Measurements from ENCODE around the gene DBNDD1. TPM values are rescaled to one million over a fixed set of nuclear protein-coding genes. Genes with fewer than 3 reads are reported as not detected.

The DBNDD1 gene
- total and polyA plus RNA-seq, 10 of the 15 experiments (the other 5 are each of a cell fraction or from before 2014, with no cell fraction given): 0.06 to 4.6 (median 0.55) TPM

DNA sequence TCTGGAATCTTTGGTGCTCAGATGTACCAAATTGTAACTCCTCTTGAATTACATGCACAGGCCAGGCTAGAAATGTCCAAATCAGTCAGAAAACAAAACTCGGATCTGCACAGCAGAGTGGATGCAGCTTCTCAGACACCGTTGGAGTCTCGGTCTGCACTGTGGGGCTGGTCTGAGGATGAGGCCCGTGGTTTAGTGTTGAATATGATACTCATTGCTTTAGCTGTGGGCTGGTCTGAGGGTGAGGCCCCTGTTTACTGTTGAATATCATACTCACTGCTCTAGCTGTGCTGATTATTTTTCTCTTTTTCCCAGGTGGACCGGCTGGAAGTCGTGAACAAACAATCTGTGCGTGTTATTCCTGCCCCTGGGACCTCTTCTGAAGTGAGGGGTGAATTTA lies 35.0 kb downstream of the DBNDD1 start:
- no peak overlapping the region for H3K9ac ChIP-seq (ENCODE audit: control insufficient read depth, insufficient read depth, low read length)
- FAIRE-seq (no peak), ATAC-seq (no peak), DNase-seq (ENCODE audit: low read depth, low spot score) (no peak)
- H3K4me2 ChIP-seq (ENCODE audit: control insufficient read depth, insufficient read depth): no peak overlapping the region
- SMC1A ChIA-PET (ENCODE audit: uncharacterized antibody, unreplicated experiment): no interaction called here
- no peaks in the 10 kb centered on the region for H3K9me3 ChIP-seq (replicated peaks; ENCODE audit: control insufficient read depth, insufficient read depth, low read length)
- intact Hi-C loops (cut with micrococcal nuclease; ENCODE audit: unreplicated experiment) (no loop called here), in situ Hi-C loops (cut with MboI) (no loop called here)
- CTCF ChIA-PET: interaction anchor here (0.7 kb wide), 1 partner anchor 14 kb away, joined by 4 read pairs; no protein-coding TSS in a partner anchor
- H2AFZ ChIP-seq (ENCODE audit: control insufficient read depth, low read depth, low read length): no peak overlapping the region
- H3K4me3 ChIP-seq: no peak overlapping the region
- no peaks in the 10 kb centered on the region for H3K4me1 ChIP-seq (ENCODE audit: control insufficient read depth, insufficient read depth, low read length)
- H3K36me3 ChIP-seq (ENCODE audit: control insufficient read depth in 2 of 2, insufficient read depth in 2 of 2, low read length in 1 of 2): peaks cover 27 to 36% of the 10 kb centered on the region in 2 experiments
- WGBS (ENCODE audit: insufficient coverage, insufficient replicate concordance, low lambda C conversion rate, missing lambda C conversion rate): 86% methylated on average over 7 of the region's 7 CpGs
- POLR2A ChIA-PET: no interaction called here
- no peak overlapping the region for H3K27ac ChIP-seq (ENCODE audit: control insufficient read depth, insufficient read depth)
- no peaks in the 10 kb centered on the region for H4K20me1 ChIP-seq (ENCODE audit: control insufficient read depth, insufficient read depth)
- BruUV-seq (replicated peaks): no TSS peak
- no peaks in the 10 kb centered on the region for H3K79me2 ChIP-seq (ENCODE audit: control insufficient read depth, insufficient read depth, low read length)
- no peaks in the 10 kb centered on the region for H3K27me3 ChIP-seq (replicated peaks in 1 of 2; ENCODE audit: control insufficient read depth in 2 of 2, insufficient read depth in 2 of 2, low read length in 1 of 2)
- RAD21 ChIA-PET (ENCODE audit: unreplicated experiment): no interaction called here
- TF ChIP-seq PAX5 (IDR thresholded peaks at IDR 0.05; ENCODE audit: borderline replicate concordance, low read depth, low read length): no peak
- TF ChIP-seq, protein P1, sequence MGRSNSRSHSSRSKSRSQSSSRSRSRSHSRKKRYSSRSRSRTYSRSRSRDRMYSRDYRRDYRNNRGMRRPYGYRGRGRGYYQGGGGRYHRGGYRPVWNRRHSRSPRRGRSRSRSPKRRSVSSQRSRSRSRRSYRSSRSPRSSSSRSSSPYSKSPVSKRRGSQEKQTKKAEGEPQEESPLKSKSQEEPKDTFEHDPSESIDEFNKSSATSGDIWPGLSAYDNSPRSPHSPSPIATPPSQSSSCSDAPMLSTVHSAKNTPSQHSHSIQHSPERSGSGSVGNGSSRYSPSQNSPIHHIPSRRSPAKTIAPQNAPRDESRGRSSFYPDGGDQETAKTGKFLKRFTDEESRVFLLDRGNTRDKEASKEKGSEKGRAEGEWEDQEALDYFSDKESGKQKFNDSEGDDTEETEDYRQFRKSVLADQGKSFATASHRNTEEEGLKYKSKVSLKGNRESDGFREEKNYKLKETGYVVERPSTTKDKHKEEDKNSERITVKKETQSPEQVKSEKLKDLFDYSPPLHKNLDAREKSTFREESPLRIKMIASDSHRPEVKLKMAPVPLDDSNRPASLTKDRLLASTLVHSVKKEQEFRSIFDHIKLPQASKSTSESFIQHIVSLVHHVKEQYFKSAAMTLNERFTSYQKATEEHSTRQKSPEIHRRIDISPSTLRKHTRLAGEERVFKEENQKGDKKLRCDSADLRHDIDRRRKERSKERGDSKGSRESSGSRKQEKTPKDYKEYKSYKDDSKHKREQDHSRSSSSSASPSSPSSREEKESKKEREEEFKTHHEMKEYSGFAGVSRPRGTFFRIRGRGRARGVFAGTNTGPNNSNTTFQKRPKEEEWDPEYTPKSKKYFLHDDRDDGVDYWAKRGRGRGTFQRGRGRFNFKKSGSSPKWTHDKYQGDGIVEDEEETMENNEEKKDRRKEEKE (IDR thresholded peaks at IDR 0.05): no peak
- TF ChIP-seq POLR2A (IDR thresholded peaks at IDR 0.05; ENCODE audit: low read depth, low read length): no peak
- no peak for TF ChIP-seq SPI1 (IDR thresholded peaks at IDR 0.05; ENCODE audit: borderline replicate concordance, insufficient read depth, low read depth, low read length)
- TF ChIP-seq GATAD2B (conservative IDR thresholded peaks at IDR 0.05; ENCODE audit: low read depth): no peak
- TF ChIP-seq SKIL (IDR thresholded peaks at IDR 0.05; ENCODE audit: low read depth, poor library complexity, severe bottlenecking): no peak
- no peak for TF ChIP-seq ZNF217 (IDR thresholded peaks at IDR 0.05)
- TF ChIP-seq NFXL1 (IDR thresholded peaks at IDR 0.05; ENCODE audit: borderline replicate concordance): no peak
- TF ChIP-seq NR2C1 (IDR thresholded peaks at IDR 0.05): no peak
- no peak for TF ChIP-seq SRF (IDR thresholded peaks at IDR 0.05; ENCODE audit: low read depth in 2 of 2, low read length in 2 of 2)
- TF ChIP-seq ZBTB11 (CRISPR knock-in tag; IDR thresholded peaks at IDR 0.05): no peak
- TF ChIP-seq, protein P2, sequence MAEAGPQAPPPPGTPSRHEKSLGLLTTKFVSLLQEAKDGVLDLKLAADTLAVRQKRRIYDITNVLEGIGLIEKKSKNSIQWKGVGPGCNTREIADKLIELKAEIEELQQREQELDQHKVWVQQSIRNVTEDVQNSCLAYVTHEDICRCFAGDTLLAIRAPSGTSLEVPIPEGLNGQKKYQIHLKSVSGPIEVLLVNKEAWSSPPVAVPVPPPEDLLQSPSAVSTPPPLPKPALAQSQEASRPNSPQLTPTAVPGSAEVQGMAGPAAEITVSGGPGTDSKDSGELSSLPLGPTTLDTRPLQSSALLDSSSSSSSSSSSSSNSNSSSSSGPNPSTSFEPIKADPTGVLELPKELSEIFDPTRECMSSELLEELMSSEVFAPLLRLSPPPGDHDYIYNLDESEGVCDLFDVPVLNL (IDR thresholded peaks at IDR 0.05; ENCODE audit: low read depth, low read length): no peak
- TF ChIP-seq IKZF1 (conservative IDR thresholded peaks at IDR 0.05): no peak
- TF ChIP-seq GABPA (IDR thresholded peaks at IDR 0.05; ENCODE audit: low read depth): no peak
- TF ChIP-seq ZNF207 (IDR thresholded peaks at IDR 0.05; ENCODE audit: borderline replicate concordance): no peak
